GM12874 (cell line): ENCODE data around the gene TEX12.

Experiments
- TF ChIP-seq, protein P1 (sequence below): IDR thresholded peaks from 2 replicates; pipeline ENCODE4 v1.5.1; 2011; ENCODE audit warnings: low read depth, mild to moderate bottlenecking, control low read depth, low read length, moderate library complexity; ENCODE audit not compliant: insufficient read depth

The TEX12 gene

DNA sequence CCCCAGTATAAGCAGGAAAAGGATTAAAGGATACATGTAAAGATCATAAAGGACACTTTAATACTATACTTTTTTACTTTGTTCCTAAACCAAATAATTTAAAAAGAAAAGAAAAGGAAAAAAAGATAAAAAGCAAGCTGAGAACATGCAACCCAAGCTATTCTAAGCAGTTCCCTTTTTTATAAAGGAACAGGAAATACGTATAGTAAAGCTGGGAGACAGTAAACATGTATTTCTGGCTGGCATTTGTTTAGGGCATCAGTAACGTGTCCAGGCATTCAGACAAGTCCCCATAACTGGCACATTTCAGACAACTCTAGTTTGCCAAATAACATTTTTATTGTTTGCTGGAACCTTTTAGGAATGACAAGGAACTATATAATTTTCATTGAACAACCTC is 33.1 kb downstream of the TEX12 start:
- TF ChIP-seq, protein P1, sequence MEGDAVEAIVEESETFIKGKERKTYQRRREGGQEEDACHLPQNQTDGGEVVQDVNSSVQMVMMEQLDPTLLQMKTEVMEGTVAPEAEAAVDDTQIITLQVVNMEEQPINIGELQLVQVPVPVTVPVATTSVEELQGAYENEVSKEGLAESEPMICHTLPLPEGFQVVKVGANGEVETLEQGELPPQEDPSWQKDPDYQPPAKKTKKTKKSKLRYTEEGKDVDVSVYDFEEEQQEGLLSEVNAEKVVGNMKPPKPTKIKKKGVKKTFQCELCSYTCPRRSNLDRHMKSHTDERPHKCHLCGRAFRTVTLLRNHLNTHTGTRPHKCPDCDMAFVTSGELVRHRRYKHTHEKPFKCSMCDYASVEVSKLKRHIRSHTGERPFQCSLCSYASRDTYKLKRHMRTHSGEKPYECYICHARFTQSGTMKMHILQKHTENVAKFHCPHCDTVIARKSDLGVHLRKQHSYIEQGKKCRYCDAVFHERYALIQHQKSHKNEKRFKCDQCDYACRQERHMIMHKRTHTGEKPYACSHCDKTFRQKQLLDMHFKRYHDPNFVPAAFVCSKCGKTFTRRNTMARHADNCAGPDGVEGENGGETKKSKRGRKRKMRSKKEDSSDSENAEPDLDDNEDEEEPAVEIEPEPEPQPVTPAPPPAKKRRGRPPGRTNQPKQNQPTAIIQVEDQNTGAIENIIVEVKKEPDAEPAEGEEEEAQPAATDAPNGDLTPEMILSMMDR, result no peak

DNA sequence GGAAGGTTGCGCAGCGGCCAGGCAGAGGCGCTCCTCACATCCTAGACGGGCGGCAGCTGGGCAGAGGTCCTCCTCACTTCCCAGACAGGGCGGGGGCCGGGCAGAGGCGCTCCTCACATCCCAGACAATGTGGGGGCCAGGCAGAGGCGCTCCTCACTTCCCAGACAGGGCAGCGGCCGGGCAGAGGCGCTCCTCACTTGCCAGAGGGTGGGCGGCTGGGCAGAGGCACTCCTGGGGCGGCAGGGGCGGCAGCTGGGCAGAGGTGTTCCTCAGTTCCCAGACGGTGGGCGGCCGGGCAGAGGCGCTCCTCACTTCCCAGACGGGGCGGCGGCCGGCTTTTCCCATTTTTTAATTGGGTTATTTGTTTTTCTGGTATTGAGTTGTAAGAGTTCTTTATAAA is 38.9 kb downstream of the TEX12 start:
- TF ChIP-seq, protein P1, result no peak

DNA sequence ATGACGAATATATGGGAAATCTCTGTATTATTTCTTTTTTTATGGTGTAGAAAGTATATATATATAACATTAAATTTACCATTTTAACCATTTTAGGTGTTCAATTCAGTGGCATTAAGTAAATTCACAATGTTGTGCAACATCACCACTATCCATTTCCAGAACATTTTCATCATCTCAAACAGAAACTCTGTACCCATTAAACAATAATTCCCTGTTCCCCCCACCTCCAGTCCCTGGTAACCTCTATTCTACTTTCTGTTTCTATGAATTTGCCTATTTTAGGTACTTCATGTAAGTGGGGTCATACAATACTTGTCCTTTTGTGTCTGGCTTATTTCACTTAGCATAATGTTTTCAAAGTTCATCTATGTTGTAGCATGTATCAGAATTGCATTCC is 43.7 kb downstream of the TEX12 start:
- TF ChIP-seq, protein P1, result no peak

DNA sequence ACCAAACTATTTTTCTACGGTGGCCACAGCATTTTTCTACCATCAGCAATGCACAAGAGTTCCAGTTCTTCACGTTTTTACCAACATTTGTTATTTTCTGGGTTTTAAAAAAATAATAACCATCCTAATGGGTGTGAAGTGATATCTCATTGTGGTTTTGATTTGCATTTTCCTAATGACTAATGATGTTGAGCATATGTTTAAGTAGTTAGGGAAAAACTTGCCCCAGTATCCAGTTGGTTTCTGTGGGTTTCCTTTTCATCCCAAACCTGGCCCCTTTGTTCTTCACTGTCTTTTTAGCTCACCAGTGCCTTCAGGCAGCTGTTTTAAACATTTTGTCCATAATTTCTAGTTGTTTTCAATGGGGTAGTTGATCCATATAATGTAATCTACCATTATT is 44.4 kb downstream of the TEX12 start:
- TF ChIP-seq, protein P1, result no peak

DNA sequence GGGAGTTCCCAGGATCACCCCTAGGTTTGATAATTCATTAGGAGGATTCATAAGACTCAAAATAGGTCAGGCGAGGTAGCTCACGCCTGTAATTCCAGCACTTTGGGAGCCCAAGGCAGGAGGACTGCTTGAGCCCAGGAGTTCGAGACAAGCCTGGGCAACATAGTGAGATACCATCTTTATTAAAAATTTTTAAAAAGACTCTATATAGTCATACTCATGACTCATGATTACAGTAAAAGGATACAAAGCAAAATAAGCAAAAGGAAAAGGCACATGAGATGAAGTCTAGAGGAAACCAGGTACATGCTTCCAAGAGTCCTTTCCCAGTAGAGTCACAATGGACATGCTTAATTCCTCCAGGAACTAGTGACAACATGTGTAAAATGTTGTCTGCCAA is 45.1 kb downstream of the TEX12 start:
- TF ChIP-seq, protein P1, result no peak

DNA sequence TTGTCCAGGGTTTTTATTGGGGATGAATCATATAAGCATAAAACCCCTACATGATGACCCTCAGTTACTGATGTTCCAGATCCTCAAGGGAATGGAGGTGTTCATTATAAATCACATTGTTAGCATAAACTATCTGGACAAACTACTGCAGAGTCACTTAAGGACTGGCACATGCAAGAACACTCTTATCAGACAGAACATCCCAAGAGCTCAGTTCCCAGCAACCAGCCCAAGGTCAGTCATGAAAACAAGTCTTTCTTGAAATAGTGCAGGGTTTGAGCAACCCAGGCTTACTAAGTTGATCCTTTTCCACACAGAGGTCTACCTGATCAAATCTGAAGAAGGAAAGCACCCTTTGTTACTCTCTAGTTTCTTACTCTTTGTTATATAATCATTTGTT is 45.5 kb downstream of the TEX12 start:
- TF ChIP-seq, protein P1, result no peak

DNA sequence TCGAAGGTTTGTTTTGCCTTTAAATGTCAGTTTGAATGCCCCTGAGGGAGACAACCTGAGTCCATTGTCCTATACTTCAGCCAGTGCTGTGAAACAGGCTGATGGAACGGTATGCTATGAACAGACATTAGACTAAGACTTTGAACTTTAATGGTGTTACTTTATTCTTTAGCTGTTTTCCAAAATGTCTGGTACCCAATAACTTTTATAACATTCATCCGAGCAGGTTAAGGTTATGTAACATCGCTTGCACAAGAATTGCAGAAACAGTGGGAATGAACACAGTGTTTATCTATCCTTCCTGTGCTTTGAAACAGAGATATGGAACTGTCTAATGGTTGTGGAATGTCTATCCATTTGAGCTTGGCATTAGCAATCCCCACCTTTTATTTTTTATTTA is 46.6 kb downstream of the TEX12 start:
- TF ChIP-seq, protein P1, result no peak

DNA sequence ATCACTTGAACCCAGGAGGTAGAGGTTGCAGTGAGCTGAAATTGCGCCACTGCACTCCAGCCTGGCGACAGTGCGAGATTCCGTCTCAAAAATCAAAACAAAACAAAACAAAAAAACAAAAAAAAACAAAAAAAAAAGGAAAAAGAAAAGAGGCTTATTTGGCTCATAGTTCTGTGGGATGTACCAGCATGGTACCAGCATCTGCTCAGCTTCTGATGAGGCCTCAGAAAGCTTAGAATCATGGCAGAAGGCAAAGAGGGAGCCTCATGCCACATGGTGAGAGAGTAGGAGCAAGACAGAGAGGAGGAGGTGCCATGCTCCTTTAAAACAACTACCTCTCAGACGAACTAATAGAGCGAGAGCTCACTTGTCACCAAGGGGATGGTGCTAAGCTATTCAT is 48.4 kb downstream of the TEX12 start:
- TF ChIP-seq, protein P1, result no peak
